ENCODE data around the gene AMFR. TPM values are rescaled to one million over a fixed set of nuclear protein-coding genes. Genes with fewer than 3 reads are reported as not detected.

AMFR gene
- total RNA-seq, 1 donor from 2014 or later: 251 TPM

Other genes starting within 250 kb of the AMFR start
- not detected in 2 replicates for gene GNAO1, start 234.1 kb downstream of the AMFR start, total RNA-seq
- gene NUDT21, start 25.8 kb upstream of the AMFR start, total RNA-seq: 62.1 and 82.0 TPM in 2 replicates
- gene OGFOD1, start 26.0 kb upstream of the AMFR start, total RNA-seq: 44.3 and 49.8 TPM in 2 replicates
- gene BBS2, start 94.5 kb upstream of the AMFR start, total RNA-seq: 39.2 and 40.8 TPM in 2 replicates
- not detected in 2 replicates for gene MT4, start 139.5 kb upstream of the AMFR start, total RNA-seq
- not detected in 2 replicates for gene MT3, start 164.0 kb upstream of the AMFR start, total RNA-seq
- gene MT2A, start 183.0 kb upstream of the AMFR start, total RNA-seq: 32.5 and 46.3 TPM in 2 replicates
- 11.1 and 108 TPM in 2 replicates for gene MT1E, start 200.2 kb upstream of the AMFR start, total RNA-seq
- 0.38 and 0.90 TPM in 2 replicates for gene MT1M, start 207.1 kb upstream of the AMFR start, total RNA-seq
- 1.7 TPM in 1 of 2 replicates, not detected in the other for gene MT1A, start 213.1 kb upstream of the AMFR start, total RNA-seq
- gene MT1B, start 226.3 kb upstream of the AMFR start, total RNA-seq: not detected in 2 replicates
- gene MT1F, start 232.4 kb upstream of the AMFR start, total RNA-seq: 0.51 and 0.64 TPM in 2 replicates
- gene MT1G, start 242.5 kb upstream of the AMFR start, total RNA-seq: not detected in 2 replicates
- gene MT1H, start 244.3 kb upstream of the AMFR start, total RNA-seq: not detected in 2 replicates

Data from dermis microvascular lymphatic vessel endothelial cell (primary cell).